Measurements from ENCODE around the gene GNAQ. TPM values are rescaled to one million over a fixed set of nuclear protein-coding genes. Genes with fewer than 3 reads are reported as not detected.
A peak's percentile ranks its signal among the peaks of the same experiment; 100 is the strongest.

GNAQ gene
- total and polyA plus RNA-seq, 2 of the 13 experiments (the other 11 are each of a cell fraction or from before 2014, with no cell fraction given), result 16.5 to 17.7 TPM

GRCh38 chr9:77817590-77818311 is 213.9 kb downstream of the GNAQ start (continued):
- TF ChIP-seq ZNF781 (CRISPR knock-in tag; IDR thresholded peaks at IDR 0.05; ENCODE audit: borderline replicate concordance, not compliant biosample characterization), result no peak

GRCh38 chr9:77816641-77817341 is 214.8 kb downstream of the GNAQ start:
- Histone ChIP-seq H3K36me3 (replicated peaks in 1 of 2; ENCODE audit: control insufficient read depth in 1 of 2, insufficient read depth in 2 of 2, low read length in 2 of 2) (no peaks in the 10 kb centered on the region; a peak in 1 of 5 replicates), H2AFZ (ENCODE audit: low read length) (no peak overlapping the region), H3K4me1 (ENCODE audit: insufficient read depth, low read length) (peaks cover 15% of the 10 kb centered on the region), H3K27me3 (ENCODE audit: control insufficient read depth in 1 of 2, insufficient read depth in 2 of 2, low read length in 2 of 2) (no peaks in the 10 kb centered on the region), H3K27ac (ENCODE audit: extremely low read length, insufficient read depth, low read length) (no peak overlapping the region), H4K20me1 (ENCODE audit: insufficient read depth, low read length) (no peaks in the 10 kb centered on the region), H3K79me2 (ENCODE audit: insufficient read depth, low read length) (no peaks in the 10 kb centered on the region), H3K9me3 (ENCODE audit: low read length) (no peaks in the 10 kb centered on the region), H3K4me2 (ENCODE audit: low read depth, low read length) (no peak overlapping the region), H3K9ac (ENCODE audit: insufficient read depth, low read depth, low read length) (no peak overlapping the region), H3K4me3 (replicated peaks in 1 of 3; ENCODE audit: insufficient read depth in 1 of 3, low read depth in 2 of 3, low read length in 3 of 3) (no peak overlapping the region)
- TF ChIP-seq CCDC6 (CRISPR knock-in tag; IDR thresholded peaks at IDR 0.05), result no peak
- TF ChIP-seq, protein P1, sequence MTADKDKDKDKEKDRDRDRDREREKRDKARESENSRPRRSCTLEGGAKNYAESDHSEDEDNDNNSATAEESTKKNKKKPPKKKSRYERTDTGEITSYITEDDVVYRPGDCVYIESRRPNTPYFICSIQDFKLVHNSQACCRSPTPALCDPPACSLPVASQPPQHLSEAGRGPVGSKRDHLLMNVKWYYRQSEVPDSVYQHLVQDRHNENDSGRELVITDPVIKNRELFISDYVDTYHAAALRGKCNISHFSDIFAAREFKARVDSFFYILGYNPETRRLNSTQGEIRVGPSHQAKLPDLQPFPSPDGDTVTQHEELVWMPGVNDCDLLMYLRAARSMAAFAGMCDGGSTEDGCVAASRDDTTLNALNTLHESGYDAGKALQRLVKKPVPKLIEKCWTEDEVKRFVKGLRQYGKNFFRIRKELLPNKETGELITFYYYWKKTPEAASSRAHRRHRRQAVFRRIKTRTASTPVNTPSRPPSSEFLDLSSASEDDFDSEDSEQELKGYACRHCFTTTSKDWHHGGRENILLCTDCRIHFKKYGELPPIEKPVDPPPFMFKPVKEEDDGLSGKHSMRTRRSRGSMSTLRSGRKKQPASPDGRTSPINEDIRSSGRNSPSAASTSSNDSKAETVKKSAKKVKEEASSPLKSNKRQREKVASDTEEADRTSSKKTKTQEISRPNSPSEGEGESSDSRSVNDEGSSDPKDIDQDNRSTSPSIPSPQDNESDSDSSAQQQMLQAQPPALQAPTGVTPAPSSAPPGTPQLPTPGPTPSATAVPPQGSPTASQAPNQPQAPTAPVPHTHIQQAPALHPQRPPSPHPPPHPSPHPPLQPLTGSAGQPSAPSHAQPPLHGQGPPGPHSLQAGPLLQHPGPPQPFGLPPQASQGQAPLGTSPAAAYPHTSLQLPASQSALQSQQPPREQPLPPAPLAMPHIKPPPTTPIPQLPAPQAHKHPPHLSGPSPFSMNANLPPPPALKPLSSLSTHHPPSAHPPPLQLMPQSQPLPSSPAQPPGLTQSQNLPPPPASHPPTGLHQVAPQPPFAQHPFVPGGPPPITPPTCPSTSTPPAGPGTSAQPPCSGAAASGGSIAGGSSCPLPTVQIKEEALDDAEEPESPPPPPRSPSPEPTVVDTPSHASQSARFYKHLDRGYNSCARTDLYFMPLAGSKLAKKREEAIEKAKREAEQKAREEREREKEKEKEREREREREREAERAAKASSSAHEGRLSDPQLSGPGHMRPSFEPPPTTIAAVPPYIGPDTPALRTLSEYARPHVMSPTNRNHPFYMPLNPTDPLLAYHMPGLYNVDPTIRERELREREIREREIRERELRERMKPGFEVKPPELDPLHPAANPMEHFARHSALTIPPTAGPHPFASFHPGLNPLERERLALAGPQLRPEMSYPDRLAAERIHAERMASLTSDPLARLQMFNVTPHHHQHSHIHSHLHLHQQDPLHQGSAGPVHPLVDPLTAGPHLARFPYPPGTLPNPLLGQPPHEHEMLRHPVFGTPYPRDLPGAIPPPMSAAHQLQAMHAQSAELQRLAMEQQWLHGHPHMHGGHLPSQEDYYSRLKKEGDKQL (CRISPR knock-in tag; IDR thresholded peaks at IDR 0.05; ENCODE audit: low read depth), result no peak
- TF ChIP-seq ZNF160 (CRISPR knock-in tag; IDR thresholded peaks at IDR 0.05), result no peak
- TF ChIP-seq ZNF552 (CRISPR knock-in tag; IDR thresholded peaks at IDR 0.05; ENCODE audit: borderline replicate concordance), result no peak
- no peak for TF ChIP-seq SMAD1 (CRISPR knock-in tag; IDR thresholded peaks at IDR 0.05; ENCODE audit: borderline replicate concordance, low read depth)
- TF ChIP-seq MAFK (conservative IDR thresholded peaks at IDR 0.05 in 1 of 2, IDR thresholded peaks at IDR 0.05 in 1 of 2; ENCODE audit: low read length in 2 of 2), result peak in 1 of 2 experiments; percentile 8; a peak in 1 of 4 replicates
- TF ChIP-seq AHR (CRISPR knock-in tag; IDR thresholded peaks at IDR 0.05), result no peak
- TF ChIP-seq, protein P2, sequence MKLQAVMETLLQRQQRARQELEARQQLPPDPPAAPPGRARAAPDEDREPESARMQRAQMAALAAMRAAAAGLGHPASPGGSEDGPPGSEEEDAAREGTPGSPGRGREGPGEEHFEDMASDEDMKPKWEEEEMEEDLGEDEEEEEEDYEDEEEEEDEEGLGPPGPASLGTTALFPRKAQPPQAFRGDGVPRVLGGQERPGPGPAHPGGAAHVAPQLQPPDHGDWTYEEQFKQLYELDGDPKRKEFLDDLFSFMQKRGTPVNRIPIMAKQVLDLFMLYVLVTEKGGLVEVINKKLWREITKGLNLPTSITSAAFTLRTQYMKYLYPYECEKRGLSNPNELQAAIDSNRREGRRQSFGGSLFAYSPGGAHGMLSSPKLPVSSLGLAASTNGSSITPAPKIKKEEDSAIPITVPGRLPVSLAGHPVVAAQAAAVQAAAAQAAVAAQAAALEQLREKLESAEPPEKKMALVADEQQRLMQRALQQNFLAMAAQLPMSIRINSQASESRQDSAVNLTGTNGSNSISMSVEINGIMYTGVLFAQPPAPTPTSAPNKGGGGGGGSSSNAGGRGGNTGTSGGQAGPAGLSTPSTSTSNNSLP (IDR thresholded peaks at IDR 0.05; ENCODE audit: low read depth, low read length), result no peak
- peak; percentile 59; the same call in 1 of the 2 replicates for TF ChIP-seq ATF7 (IDR thresholded peaks at IDR 0.05)
- no peak for TF ChIP-seq ATF7 (CRISPR knock-in tag; IDR thresholded peaks at IDR 0.05)
- ChIA-PET CTCF (ENCODE audit: low intra/inter-chr PET ratio, low total read pairs) (no interaction called here), POLR2A (no interaction called here)
- 98% methylated on average over 6 of the region's 6 CpGs for WGBS (ENCODE audit: low lambda C conversion rate)
- intact Hi-C loops (cut with micrococcal nuclease; ENCODE audit: unreplicated experiment) (no loop called here), in situ Hi-C loops (cut with HindIII; ENCODE audit: extremely low pct_ligation_motif_present, low pct_unique_long_range_greater_than_20kb) (no loop called here)
- no TSS peak for BruUV-seq (replicated peaks)
- no peak for DNase-seq (ENCODE audit: low spot score)
- no peak for FAIRE-seq
- no peak for ATAC-seq

Data from HepG2 (cell line).